GM19193 (cell line): Measurements from ENCODE around the gene SCEL.

Experiments used
- POLR2A ChIP-seq: IDR thresholded peaks from 4 replicates; pipeline ENCODE4 v1.6.1; 2011; ENCODE audit not compliant: insufficient read depth, insufficient read length; ENCODE audit errors: extremely low read depth

Gene SCEL

GRCh38 chr13:77533875-77534788 is 1.4 kb upstream of the SCEL start:
- TF ChIP-seq POLR2A, result no peak

- no peak for TF ChIP-seq POLR2A
These were observed 852 bp downstream of the SCEL start for GRCh38 chr13:77536358-77536757.

GRCh38 chr13:77537289-77537919 is 1.9 kb downstream of the SCEL start:
- no peak for TF ChIP-seq POLR2A

- no peak for TF ChIP-seq POLR2A
These were observed 8.2 kb downstream of the SCEL start for GRCh38 chr13:77543711-77544110.

GRCh38 chr13:77544355-77544754 is 8.8 kb downstream of the SCEL start:
- no peak for TF ChIP-seq POLR2A

GRCh38 chr13:77544758-77545338 is 9.3 kb downstream of the SCEL start:
- TF ChIP-seq POLR2A, result no peak

- TF ChIP-seq POLR2A, result no peak
These were observed 10.3 kb downstream of the SCEL start for GRCh38 chr13:77545626-77546412.

- TF ChIP-seq POLR2A, result no peak
These were observed 12.6 kb downstream of the SCEL start for GRCh38 chr13:77548095-77548494.

- TF ChIP-seq POLR2A, result no peak
These were observed 13.1 kb downstream of the SCEL start for GRCh38 chr13:77548594-77548993.

- no peak for TF ChIP-seq POLR2A
These were observed 18.6 kb downstream of the SCEL start for GRCh38 chr13:77554069-77554468.

- no peak for TF ChIP-seq POLR2A
These were observed 19.7 kb downstream of the SCEL start for GRCh38 chr13:77555246-77555645.

- no peak for TF ChIP-seq POLR2A
These were observed 22.5 kb downstream of the SCEL start for GRCh38 chr13:77558016-77558415.

- no peak for TF ChIP-seq POLR2A
These were observed 27.6 kb downstream of the SCEL start for GRCh38 chr13:77563111-77563510.

GRCh38 chr13:77565635-77566034 is 30.1 kb downstream of the SCEL start:
- no peak for TF ChIP-seq POLR2A

GRCh38 chr13:77571956-77572355 is 36.5 kb downstream of the SCEL start:
- no peak for TF ChIP-seq POLR2A
